Mesothelial cell of epicardium (in vitro differentiated cells): ENCODE measurements around the gene MAGIX. TPM values are rescaled to one million over a fixed set of nuclear protein-coding genes. Genes with fewer than 3 reads are reported as not detected.

Source experiments
- DNase-seq, 2 experiments: peaks; one replicate each; pipeline ENCODE4 v3.0.0; 2021; ENCODE audit warnings: low spot score in 2 of 2; ENCODE audit not compliant: unreplicated experiment in 2 of 2
- H3K27ac Mint-ChIP-seq: 2 replicates; pipeline ENCODE4 v1.8.0; 2021; ENCODE audit warnings: mixed read lengths
- H3K27me3 Mint-ChIP-seq: 2 replicates; pipeline ENCODE4 v1.8.0; 2021; ENCODE audit warnings: low read depth, mixed read lengths
- H3K36me3 Mint-ChIP-seq: 2 replicates; pipeline ENCODE4 v1.8.0; 2021; ENCODE audit warnings: mixed read lengths
- H3K4me1 Mint-ChIP-seq: 2 replicates; pipeline ENCODE4 v1.8.0; 2021; ENCODE audit warnings: mixed read lengths
- H3K4me3 Mint-ChIP-seq: 2 replicates; pipeline ENCODE4 v1.8.0; 2021; ENCODE audit warnings: mild to moderate bottlenecking, moderate library complexity, mixed read lengths
- H3K9me3 Mint-ChIP-seq: 2 replicates; pipeline ENCODE4 v1.8.0; 2021; ENCODE audit warnings: mixed read lengths
- total RNA-seq: library from RNA; stranded (reverse); gene quantifications from 3 replicates; pipeline ENCODE4 v1.2.1, GENCODE V29; 2021
- TF ChIP-seq, protein P1 (sequence below): fragments of 200-600 bp; sonication (generic); IDR thresholded peaks from one replicate; pipeline ENCODE4 v1.5.0; 2021; ENCODE audit warnings: antibody characterized with exemption; ENCODE audit not compliant: unreplicated experiment

The MAGIX gene
- total RNA-seq, 1 donor from 2014 or later = 6.3 TPM

GRCh38 chrX:49209434-49210251 is 47.1 kb downstream of the MAGIX start:
- no peak overlapping the region for H3K4me3 Mint-ChIP-seq

DNA sequence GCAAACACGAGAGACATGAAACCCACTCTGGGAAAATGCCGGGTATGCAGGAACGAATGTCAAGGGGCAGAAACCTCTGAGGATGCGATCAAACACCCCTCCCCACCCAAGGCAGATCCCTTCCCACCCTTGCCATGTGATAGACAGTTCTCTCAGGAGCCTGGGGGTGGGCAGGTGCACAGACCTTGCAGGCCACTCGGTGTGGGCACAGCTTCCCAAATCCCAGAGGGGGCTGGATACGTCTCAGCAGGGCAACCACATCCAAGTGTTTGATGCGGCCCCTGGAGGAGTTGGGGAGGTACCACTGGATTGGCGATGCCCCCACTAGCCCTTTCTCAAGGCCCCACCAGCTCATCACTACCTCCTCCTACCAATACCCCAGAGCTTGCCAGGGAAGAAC is 47.8 kb downstream of the MAGIX start:
- Mint-ChIP-seq H3K9me3 (peaks cover 25% of the 10 kb centered on the region), H3K4me3 (no peak overlapping the region), H3K27me3 (peaks cover 9% of the 10 kb centered on the region), H3K27ac (no peak overlapping the region), H3K36me3 (no peaks in the 10 kb centered on the region), H3K4me1 (no peaks in the 10 kb centered on the region)
- no peak for DNase-seq
- TF ChIP-seq, protein P1, sequence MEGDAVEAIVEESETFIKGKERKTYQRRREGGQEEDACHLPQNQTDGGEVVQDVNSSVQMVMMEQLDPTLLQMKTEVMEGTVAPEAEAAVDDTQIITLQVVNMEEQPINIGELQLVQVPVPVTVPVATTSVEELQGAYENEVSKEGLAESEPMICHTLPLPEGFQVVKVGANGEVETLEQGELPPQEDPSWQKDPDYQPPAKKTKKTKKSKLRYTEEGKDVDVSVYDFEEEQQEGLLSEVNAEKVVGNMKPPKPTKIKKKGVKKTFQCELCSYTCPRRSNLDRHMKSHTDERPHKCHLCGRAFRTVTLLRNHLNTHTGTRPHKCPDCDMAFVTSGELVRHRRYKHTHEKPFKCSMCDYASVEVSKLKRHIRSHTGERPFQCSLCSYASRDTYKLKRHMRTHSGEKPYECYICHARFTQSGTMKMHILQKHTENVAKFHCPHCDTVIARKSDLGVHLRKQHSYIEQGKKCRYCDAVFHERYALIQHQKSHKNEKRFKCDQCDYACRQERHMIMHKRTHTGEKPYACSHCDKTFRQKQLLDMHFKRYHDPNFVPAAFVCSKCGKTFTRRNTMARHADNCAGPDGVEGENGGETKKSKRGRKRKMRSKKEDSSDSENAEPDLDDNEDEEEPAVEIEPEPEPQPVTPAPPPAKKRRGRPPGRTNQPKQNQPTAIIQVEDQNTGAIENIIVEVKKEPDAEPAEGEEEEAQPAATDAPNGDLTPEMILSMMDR = no peak

More at GRCh38 chrX:49209434-49210251, 47.1 kb downstream of the MAGIX start:
- H3K27ac Mint-ChIP-seq = no peak overlapping the region
- TF ChIP-seq, protein P1 = no peak
- peaks cover 19% of the 10 kb centered on the region for H3K9me3 Mint-ChIP-seq
- DNase-seq = no peak
- H3K36me3 Mint-ChIP-seq = no peaks in the 10 kb centered on the region
- no peaks in the 10 kb centered on the region for H3K4me1 Mint-ChIP-seq
- H3K27me3 Mint-ChIP-seq = peaks cover 9% of the 10 kb centered on the region

GRCh38 chrX:49211074-49211473 is 48.5 kb downstream of the MAGIX start:
- Mint-ChIP-seq H3K4me3 (no peak overlapping the region), H3K27ac (no peak overlapping the region), H3K4me1 (no peaks in the 10 kb centered on the region), H3K27me3 (peaks cover 9% of the 10 kb centered on the region), H3K36me3 (no peaks in the 10 kb centered on the region), H3K9me3 (peaks cover 25% of the 10 kb centered on the region)
- DNase-seq = no peak
- TF ChIP-seq, protein P1 = no peak

- Mint-ChIP-seq H3K36me3 (no peaks in the 10 kb centered on the region), H3K4me1 (no peaks in the 10 kb centered on the region), H3K4me3 (no peak overlapping the region), H3K27me3 (peaks cover 9% of the 10 kb centered on the region), H3K27ac (no peak overlapping the region), H3K9me3 (peaks cover 25% of the 10 kb centered on the region)
- TF ChIP-seq, protein P1 = no peak
- no peak for DNase-seq
Measured at GRCh38 chrX:49212209-49212608, 49.7 kb downstream of the MAGIX start.

- no peak overlapping the region for H3K4me3 Mint-ChIP-seq
- H3K9me3 Mint-ChIP-seq = peaks cover 25% of the 10 kb centered on the region
- DNase-seq = no peak
- H3K4me1 Mint-ChIP-seq = no peaks in the 10 kb centered on the region
- H3K27me3 Mint-ChIP-seq = peaks cover 10% of the 10 kb centered on the region
- no peak overlapping the region for H3K27ac Mint-ChIP-seq
- TF ChIP-seq, protein P1 = no peak
- H3K36me3 Mint-ChIP-seq = no peaks in the 10 kb centered on the region
Measured at GRCh38 chrX:49212861-49213260, 50.3 kb downstream of the MAGIX start.
